H9 (cell line): Measurements from ENCODE around the gene ATRIP. TPM values are rescaled to one million over a fixed set of nuclear protein-coding genes. Genes with fewer than 3 reads are reported as not detected.

ENCODE experiments used
- DNase-seq: peaks from one replicate; pipeline ENCODE4 v3.0.0-alpha.2; 2017
- H2AFZ ChIP-seq: one replicate; pipeline ENCODE4 v1.6.1; 2013; ENCODE audit warnings: mild to moderate bottlenecking, low read length, control low read depth, moderate library complexity
- H2AK5ac ChIP-seq: 2 replicates; pipeline ENCODE4 v1.6.1; 2013; ENCODE audit warnings: low read length, control low read depth, mixed read lengths; ENCODE audit not compliant: insufficient read length
- H2BK120ac ChIP-seq: one replicate; pipeline ENCODE4 v1.6.1; 2013; ENCODE audit warnings: low read depth, mild to moderate bottlenecking, low read length, control low read depth, inconsistent platforms; ENCODE audit not compliant: poor library complexity, severe bottlenecking
- H2BK12ac ChIP-seq: 2 replicates; pipeline ENCODE4 v1.6.1; 2013; ENCODE audit warnings: low read length, control low read depth, mixed read lengths, low read depth; ENCODE audit not compliant: insufficient read length
- H2BK15ac ChIP-seq: 2 replicates; pipeline ENCODE4 v1.6.1; 2013; ENCODE audit warnings: low read depth, low read length, control low read depth
- H2BK20ac ChIP-seq: one replicate; pipeline ENCODE4 v1.6.1; 2013; ENCODE audit warnings: low read depth, mild to moderate bottlenecking, low read length, control low read depth, inconsistent platforms; ENCODE audit not compliant: poor library complexity, severe bottlenecking
- H2BK5ac ChIP-seq: 2 replicates; pipeline ENCODE4 v1.6.1; 2013; ENCODE audit warnings: low read length, control low read depth, mixed read lengths; ENCODE audit not compliant: insufficient read length
- H3K14ac ChIP-seq: 2 replicates; pipeline ENCODE4 v1.6.1; 2013; ENCODE audit warnings: low read length, control low read depth; ENCODE audit not compliant: insufficient read depth
- H3K18ac ChIP-seq: 2 replicates; pipeline ENCODE4 v1.6.1; 2013; ENCODE audit warnings: low read depth, mild to moderate bottlenecking, mixed read lengths, low read length, control low read depth; ENCODE audit not compliant: insufficient read length
- H3K23ac ChIP-seq: 2 replicates; pipeline ENCODE4 v1.6.1; 2013; ENCODE audit warnings: low read length, control low read depth, mixed read lengths, low read depth; ENCODE audit not compliant: insufficient read length
- H3K23me2 ChIP-seq: 2 replicates; pipeline ENCODE4 v1.6.1; 2013; ENCODE audit warnings: low read depth, mild to moderate bottlenecking, mixed read lengths, low read length, control low read depth; ENCODE audit not compliant: insufficient read length, poor library complexity, severe bottlenecking
- H3K27ac ChIP-seq: 2 replicates; pipeline ENCODE4 v1.5.1; 2013; ENCODE audit warnings: low read length, control low read depth, mixed read lengths, low read depth; ENCODE audit not compliant: insufficient read length
- H3K27me3 ChIP-seq: 2 replicates; pipeline ENCODE4 v1.6.1; 2013; ENCODE audit warnings: low read length, control low read depth, inconsistent platforms; ENCODE audit not compliant: insufficient read depth
- H3K4ac ChIP-seq: 2 replicates; pipeline ENCODE4 v1.6.1; 2013; ENCODE audit warnings: low read depth, mild to moderate bottlenecking, control low read depth, inconsistent platforms, low read length, moderate library complexity
- H3K4me1 ChIP-seq: 2 replicates; pipeline ENCODE4 v1.6.1; 2013; ENCODE audit warnings: low read length, control low read depth, inconsistent platforms; ENCODE audit not compliant: insufficient read depth
- H3K4me2 ChIP-seq: 2 replicates; pipeline ENCODE4 v1.6.1; 2013; ENCODE audit warnings: low read length, control low read depth, mixed read lengths; ENCODE audit not compliant: insufficient read length, insufficient read depth
- H3K56ac ChIP-seq: 2 replicates; pipeline ENCODE4 v1.6.1; 2013; ENCODE audit warnings: low read depth, mild to moderate bottlenecking, mixed read lengths, low read length, control low read depth; ENCODE audit not compliant: insufficient read length
- H3K79me1 ChIP-seq: 2 replicates; pipeline ENCODE4 v1.6.1; 2013; ENCODE audit warnings: low read depth, mild to moderate bottlenecking, moderate library complexity, low read length, control low read depth, inconsistent platforms; ENCODE audit not compliant: insufficient read depth, poor library complexity, severe bottlenecking
- H3K79me2 ChIP-seq: 2 replicates; pipeline ENCODE4 v1.6.1; 2013; ENCODE audit warnings: low read length, control low read depth, inconsistent platforms; ENCODE audit not compliant: insufficient read depth
- H3K9ac ChIP-seq: 2 replicates; pipeline ENCODE4 v1.6.1; 2013; ENCODE audit warnings: low read length, control low read depth, mixed read lengths; ENCODE audit not compliant: insufficient read length; ENCODE audit errors: extremely low read depth
- H3K9me3 ChIP-seq: one replicate; pipeline ENCODE4 v1.6.1; 2013; ENCODE audit warnings: low read depth, low read length, inconsistent platforms; ENCODE audit not compliant: control insufficient read depth
- H3T11ph ChIP-seq: one replicate; pipeline ENCODE4 v1.6.1; 2013; ENCODE audit warnings: mild to moderate bottlenecking, low read length, control low read depth, inconsistent platforms
- H4K20me1 ChIP-seq: one replicate; pipeline ENCODE4 v1.6.1; 2013; ENCODE audit not compliant: control insufficient read depth, insufficient read length, insufficient read depth
- H4K5ac ChIP-seq: 2 replicates; pipeline ENCODE4 v1.6.1; 2013; ENCODE audit warnings: low read depth, mild to moderate bottlenecking, mixed read lengths, low read length, control low read depth; ENCODE audit not compliant: insufficient read length
- H4K8ac ChIP-seq: replicated peaks from 2 replicates; pipeline ENCODE4 v1.6.1; 2013; ENCODE audit warnings: low read length, control low read depth, mixed read lengths, low read depth; ENCODE audit not compliant: insufficient read length
- H4K91ac ChIP-seq: 2 replicates; pipeline ENCODE4 v1.6.1; 2013; ENCODE audit warnings: low read depth, mild to moderate bottlenecking, moderate library complexity, mixed read lengths, low read length, control low read depth; ENCODE audit not compliant: insufficient read length
- H3K27ac Mint-ChIP-seq, 3 experiments: 2 replicates in 2 of 3; 3 replicates in 1 of 3; pipeline ENCODE4 v1.8.0; 2020 to 2021; ENCODE audit warnings: mixed read lengths in 3 of 3, mild to moderate bottlenecking in 1 of 3, moderate library complexity in 1 of 3
- H3K27me3 Mint-ChIP-seq: 2 replicates; pipeline ENCODE4 v1.8.0; 2021; ENCODE audit warnings: low read depth, mild to moderate bottlenecking, moderate library complexity, mixed read lengths
- H3K36me3 Mint-ChIP-seq, 3 experiments: 2 replicates in 2 of 3; 3 replicates in 1 of 3; pipeline ENCODE4 v1.8.0; 2020 to 2021; ENCODE audit warnings: low read depth in 3 of 3, mixed read lengths in 3 of 3; ENCODE audit not compliant: insufficient read depth in 1 of 3
- H3K4me1 Mint-ChIP-seq, 2 experiments: 2 replicates each; pipeline ENCODE4 v1.8.0; 2020; ENCODE audit warnings: mixed read lengths in 2 of 2
- H3K4me3 Mint-ChIP-seq, 2 experiments: 2 replicates in 1 of 2; 3 replicates in 1 of 2; pipeline ENCODE4 v1.8.0; 2020 to 2021; ENCODE audit warnings: mild to moderate bottlenecking in 2 of 2, mixed read lengths in 2 of 2, moderate library complexity in 1 of 2
- H3K9me3 Mint-ChIP-seq, 2 experiments: 2 replicates in 1 of 2; 3 replicates in 1 of 2; pipeline ENCODE4 v1.8.0; 2020; ENCODE audit warnings: mild to moderate bottlenecking in 2 of 2, mixed read lengths in 2 of 2, moderate library complexity in 1 of 2
- WGBS: extraction: QIAGEN DNeasy Blood & Tissue Kit; methylation state at CpG from one replicate; pipeline ENCODE4 v1.1.7; 2013; ENCODE audit warnings: missing lambda C conversion rate, low lambda C conversion rate, mixed read lengths; ENCODE audit not compliant: insufficient read length; ENCODE audit errors: extremely low coverage; 5-methylcytosine and 5-hydroxymethylcytosine counted together
- total RNA-seq: library from RNA; stranded (reverse); gene quantifications from 2 replicates; pipeline ENCODE4 v1.2.1, GENCODE V29; 2021
- TF ChIP-seq, protein P1 (sequence below): fragments of 200-600 bp; sonication (generic); conservative IDR thresholded peaks from 3 replicates; pipeline ENCODE4 v1.8.0; 2021; ENCODE audit warnings: antibody characterized with exemption, mild to moderate bottlenecking

The ATRIP gene
- total RNA-seq, 1 experiment from 2014 or later, result 16.3 TPM

DNA sequence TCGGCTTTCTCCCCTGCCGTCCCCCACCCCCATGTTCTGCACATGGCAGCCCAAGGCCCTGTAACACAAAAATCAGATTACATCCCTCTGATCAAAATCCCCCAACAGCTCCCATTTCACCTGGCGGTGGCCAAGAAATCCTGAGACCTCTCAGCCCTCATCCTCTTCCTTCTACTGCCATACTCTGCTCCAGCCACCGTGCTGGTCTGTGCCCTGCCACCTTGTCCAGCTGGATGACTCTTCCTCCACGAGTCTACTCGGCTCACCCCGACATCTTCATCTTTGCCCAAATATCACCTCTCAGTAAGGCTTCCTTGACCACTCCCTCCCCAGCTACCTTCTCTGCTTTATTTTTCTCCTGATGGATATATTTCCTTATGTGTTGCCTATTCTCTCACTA lies 9.7 kb upstream of the ATRIP start:
- Mint-ChIP-seq H3K36me3 (peaks cover 22 to 52% (median 35%) of the 10 kb centered on the region in 3 experiments; a peak in 6 of 7 replicates), H3K4me3 (no peak overlapping the region), H3K9me3 (no peaks in the 10 kb centered on the region), H3K27me3 (no peaks in the 10 kb centered on the region), H3K4me1 (peaks cover 21 to 27% of the 10 kb centered on the region in 2 experiments), H3K27ac (no peak overlapping the region)
- Histone ChIP-seq H2BK5ac (no peak overlapping the region), H2AK5ac (no peak overlapping the region), H3T11ph (no peak overlapping the region), H3K18ac (no peak overlapping the region), H2BK12ac (no peak overlapping the region), H3K56ac (no peak overlapping the region), H3K23me2 (no peaks in the 10 kb centered on the region), H4K20me1 (no peaks in the 10 kb centered on the region), H2BK20ac (no peak overlapping the region), H2AFZ (no peak overlapping the region), H3K9ac (no peak overlapping the region), H3K79me2 (peaks cover 5% of the 10 kb centered on the region; the same call in 1 of the 2 replicates), H3K27me3 (no peaks in the 10 kb centered on the region), H3K79me1 (peaks cover 2% of the 10 kb centered on the region), H3K9me3 (no peaks in the 10 kb centered on the region), H4K5ac (no peak overlapping the region), H3K14ac (no peak overlapping the region), H2BK120ac (no peak overlapping the region), H3K4ac (no peak overlapping the region), H2BK15ac (no peak overlapping the region), H3K23ac (no peak overlapping the region), H3K27ac (no peak overlapping the region), H4K8ac (no peak overlapping the region), H3K4me2 (no peak overlapping the region), H4K91ac (no peak overlapping the region), H3K4me1 (peaks cover 3% of the 10 kb centered on the region; the same call in 1 of the 2 replicates)
- TF ChIP-seq, protein P1, sequence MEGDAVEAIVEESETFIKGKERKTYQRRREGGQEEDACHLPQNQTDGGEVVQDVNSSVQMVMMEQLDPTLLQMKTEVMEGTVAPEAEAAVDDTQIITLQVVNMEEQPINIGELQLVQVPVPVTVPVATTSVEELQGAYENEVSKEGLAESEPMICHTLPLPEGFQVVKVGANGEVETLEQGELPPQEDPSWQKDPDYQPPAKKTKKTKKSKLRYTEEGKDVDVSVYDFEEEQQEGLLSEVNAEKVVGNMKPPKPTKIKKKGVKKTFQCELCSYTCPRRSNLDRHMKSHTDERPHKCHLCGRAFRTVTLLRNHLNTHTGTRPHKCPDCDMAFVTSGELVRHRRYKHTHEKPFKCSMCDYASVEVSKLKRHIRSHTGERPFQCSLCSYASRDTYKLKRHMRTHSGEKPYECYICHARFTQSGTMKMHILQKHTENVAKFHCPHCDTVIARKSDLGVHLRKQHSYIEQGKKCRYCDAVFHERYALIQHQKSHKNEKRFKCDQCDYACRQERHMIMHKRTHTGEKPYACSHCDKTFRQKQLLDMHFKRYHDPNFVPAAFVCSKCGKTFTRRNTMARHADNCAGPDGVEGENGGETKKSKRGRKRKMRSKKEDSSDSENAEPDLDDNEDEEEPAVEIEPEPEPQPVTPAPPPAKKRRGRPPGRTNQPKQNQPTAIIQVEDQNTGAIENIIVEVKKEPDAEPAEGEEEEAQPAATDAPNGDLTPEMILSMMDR, result no peak
- no CpG with 5 or more reads among the region's 7 CpGs for WGBS
- DNase-seq, result no peak
